GM21447 (cell line): ENCODE data around the gene ZNF316.
A peak's percentile ranks its signal among the peaks of the same experiment; 100 is the strongest.
"Not testable (repeated sequence)": the region's sequence is repeated elsewhere in the genome, so short reads cannot be mapped to it uniquely, and the experiment has no call there.

ENCODE experiments used
- ATAC-seq: cut with Tn5 transposase; IDR thresholded peaks from one replicate; pipeline ENCODE4 v1.9.1; 2021; ENCODE audit not compliant: unreplicated experiment

The ZNF316 gene

DNA sequence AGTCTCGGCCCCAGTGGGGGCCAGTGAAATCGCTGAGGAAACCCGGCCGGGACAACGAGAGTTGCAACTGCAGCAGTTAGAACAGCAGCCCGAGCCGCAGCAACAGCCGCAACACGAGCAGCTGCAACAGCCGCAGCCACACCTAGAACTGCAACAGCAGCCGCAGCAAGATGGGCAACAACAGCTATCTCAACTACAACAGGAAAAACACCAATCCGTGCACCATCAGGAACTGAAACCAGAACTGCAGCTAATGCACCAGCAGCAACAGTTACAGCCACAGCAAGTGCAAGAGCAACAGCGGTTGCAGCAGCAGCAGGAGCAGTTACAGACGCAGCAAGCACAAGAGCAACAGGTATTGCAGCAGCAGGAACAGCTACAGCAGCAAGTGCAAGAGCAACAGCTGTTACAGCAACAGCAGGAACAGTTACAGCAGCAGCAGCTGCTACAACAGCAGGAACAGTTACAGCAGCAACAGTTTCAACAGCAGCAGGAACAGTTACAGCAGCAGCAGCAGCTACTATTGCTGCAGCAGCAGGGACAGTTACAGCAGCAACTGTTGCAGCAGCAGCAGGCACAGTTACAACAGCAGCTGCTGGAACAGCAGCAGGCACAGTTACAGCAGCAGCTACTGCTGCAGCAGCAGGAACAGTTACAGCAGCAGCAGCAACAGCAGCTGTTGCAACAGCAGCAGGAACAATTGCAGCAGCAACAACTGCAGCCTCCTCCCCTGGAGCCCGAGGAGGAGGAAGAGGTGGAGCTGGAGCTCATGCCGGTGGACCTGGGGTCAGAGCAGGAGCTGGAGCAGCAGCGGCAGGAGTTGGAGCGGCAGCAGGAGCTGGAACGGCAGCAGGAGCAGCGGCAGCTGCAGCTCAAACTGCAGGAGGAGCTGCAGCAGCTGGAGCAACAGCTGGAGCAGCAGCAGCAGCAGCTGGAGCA is 15.7 kb upstream of the ZNF316 start:
- no peak for ATAC-seq

DNA sequence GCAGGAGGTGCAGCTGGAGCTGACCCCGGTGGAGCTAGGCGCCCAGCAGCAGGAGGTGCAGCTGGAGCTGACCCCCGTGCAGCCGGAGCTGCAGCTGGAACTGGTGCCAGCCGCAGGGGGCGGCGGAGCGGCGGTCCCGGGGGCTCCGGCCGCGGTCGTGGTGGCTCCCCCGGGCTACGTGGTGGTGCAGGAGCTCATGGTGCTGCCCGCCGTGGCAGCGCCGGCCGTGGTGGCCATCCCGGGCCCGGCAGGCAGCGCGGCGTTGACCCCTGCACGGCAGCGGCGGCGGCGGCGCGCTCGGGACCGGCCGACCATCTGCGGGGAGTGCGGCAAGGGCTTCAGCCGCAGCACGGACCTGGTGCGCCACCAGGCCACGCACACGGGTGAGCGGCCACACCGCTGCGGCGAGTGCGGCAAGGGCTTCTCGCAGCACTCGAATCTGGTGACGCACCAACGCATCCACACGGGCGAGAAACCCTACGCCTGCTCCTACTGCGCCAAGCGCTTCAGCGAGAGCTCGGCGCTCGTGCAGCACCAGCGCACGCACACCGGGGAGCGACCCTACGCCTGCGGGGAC is 14.9 kb upstream of the ZNF316 start:
- ATAC-seq = no peak

DNA sequence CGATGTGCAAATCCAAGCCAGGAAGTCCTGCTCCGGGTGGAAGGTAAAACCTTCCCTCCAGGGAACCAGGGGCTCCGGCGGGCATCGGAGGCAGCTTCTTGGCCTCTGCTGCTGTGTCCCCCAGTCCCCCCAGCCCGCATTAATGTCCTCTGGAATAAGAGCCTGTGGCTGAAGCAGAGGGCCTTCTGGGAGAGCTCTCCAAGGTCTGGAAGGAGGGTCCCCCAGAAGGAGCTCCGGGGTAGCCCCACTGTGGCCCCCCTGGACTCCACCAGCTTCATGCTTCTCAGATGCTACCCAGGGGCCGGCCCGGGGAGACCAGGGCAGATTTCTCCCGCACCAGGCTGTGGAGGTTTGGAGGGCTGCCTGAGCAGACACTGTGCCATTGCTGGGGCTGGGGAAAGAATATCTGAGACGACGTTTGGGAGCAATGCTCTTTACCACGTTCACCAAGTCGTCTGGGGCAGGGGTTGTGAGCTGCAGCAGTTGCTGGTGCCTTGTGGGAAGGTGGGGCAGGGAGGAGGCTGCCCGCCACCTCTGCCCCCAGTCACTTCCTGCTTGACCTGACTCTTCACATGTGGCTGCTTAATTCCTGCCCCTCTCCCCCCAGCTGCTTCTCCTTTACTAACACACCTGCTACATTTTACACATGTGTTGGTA is 13.4 kb upstream of the ZNF316 start:
- no peak for ATAC-seq

DNA sequence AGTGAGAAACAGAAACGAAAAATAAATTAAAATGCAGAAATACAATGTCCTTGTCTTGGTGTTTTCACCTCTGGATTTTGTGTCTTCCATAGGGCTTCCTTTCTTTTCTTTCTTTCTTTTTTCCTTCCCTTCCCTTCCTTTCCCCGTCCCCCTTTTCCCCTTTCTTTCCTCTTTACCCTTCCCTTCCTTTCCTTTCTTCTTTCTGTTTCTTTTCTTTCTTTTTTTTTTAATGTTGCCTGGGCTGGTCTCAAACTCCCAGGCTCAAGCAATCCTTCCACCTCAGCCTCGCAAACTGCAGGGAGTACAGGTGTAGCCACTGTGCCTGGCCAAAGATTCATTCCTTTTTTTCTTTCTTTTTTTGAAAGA is 12.9 kb upstream of the ZNF316 start:
- ATAC-seq = no peak

DNA sequence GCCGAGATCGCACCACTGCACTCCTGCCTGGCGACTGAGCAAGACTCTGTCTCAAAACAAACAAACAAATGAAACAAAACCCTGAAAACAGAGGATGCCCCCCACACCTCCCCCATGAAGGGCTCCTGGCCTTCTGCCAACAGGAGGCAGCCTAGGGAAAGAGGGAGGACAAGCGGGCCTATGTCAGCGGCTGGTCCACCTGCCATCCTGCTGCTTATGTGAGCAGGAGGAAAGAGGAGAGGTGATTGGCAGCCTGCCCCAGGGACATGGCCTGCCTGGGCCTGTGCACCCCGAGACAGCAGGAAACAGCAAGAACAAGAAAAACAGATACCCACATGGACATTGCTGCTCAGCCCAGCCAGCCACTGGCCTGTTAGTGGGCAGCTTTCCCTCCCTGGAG is 9.1 kb upstream of the ZNF316 start:
- ATAC-seq = no peak

DNA sequence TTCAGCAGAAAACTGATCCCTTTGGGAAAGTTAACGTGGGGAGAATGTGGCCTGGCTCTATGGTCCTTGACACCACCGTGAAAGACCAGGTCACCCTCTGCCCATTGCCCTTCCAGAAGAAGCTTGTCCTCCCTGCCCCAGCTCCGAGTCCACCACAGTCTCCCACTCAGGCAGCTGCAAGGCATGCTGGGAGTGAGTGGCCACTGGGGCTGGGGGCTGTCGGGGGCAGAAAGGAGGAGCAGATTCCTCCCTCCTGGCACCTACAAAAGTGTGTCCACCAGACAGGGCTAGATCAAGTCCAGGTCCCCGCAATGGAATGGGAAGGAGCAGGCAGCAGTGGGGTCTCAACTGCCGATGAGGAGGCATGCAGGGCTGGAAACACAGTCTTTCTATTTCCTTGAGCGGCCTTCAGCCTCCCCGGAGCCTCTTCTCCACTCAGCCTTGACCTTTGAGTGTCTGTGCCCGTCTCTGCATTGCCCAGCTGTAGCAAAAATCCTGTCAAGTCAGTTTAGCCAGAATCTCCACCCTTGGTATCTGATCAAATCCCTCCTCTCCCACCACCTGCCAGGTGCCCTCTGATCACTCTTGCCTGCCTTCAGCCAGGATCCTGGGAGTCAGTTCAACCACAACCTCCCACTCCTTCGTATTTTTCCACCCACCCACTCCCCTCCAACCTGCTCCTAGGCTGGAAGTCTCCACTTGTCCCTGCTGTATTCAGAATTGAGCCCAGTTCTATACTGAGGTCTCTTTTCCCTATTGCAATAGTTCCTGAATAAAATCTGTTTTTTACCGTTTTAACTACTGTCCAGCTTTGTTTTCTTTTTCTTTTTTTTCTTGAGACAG is 6.9 kb upstream of the ZNF316 start:
- no peak for ATAC-seq

DNA sequence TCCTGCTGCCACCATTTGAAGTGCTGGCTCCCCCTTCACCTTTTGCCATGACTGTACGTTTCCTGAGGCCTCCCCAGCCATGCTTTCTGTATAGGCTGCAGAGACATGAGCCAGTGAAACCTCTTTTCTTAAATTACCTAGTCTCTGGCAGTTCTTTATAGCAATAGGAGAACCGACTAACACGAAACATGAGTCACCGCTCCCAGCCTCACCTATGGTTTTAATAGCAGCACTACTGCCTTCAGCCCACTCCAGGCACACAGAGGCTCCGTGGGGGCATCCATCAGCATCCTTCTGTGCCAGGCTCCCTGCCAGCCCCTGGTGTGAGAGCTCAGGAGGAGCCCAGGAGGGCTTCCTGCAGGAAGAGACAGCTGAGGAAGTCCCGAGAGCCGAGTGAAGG is 5.5 kb upstream of the ZNF316 start:
- ATAC-seq = no peak

DNA sequence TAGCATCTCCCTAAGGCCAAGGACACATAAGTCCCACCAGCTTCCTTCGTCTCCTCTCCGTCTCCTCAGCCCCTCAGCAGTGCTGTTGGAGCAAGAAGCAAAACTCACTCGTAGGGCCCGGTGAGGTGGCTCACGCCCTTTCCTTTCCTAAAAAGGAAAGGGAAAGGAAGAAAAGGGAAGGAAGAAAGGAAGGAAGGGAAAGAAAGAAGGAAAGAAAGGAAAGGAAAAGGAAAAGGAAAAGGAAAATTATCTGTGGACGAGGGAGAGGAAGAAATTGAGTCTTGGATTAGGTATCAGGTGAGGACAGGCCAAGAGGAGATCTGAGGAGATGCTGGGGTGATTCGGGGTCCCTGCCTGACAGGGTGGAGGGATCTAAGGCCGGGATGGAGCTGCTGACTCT is 3.1 kb upstream of the ZNF316 start:
- ATAC-seq = no peak

DNA sequence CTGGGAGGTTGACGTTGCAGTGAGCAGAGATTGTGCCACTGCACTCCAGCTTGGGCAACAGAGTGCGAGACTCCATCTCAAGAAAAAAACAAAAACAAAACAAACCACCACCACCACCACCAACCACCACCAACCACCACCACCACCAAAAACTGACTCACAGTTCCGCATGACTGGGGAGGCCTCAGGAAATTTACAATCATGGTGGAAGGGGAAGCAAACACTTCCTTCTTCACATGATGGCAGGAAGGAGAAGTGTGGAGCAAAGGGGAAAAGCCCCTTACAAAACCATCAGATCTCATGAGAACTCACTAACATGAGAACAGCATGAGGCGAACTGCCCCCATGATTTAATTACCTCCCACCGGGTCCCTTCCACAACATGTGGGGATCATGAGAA is 2.1 kb upstream of the ZNF316 start:
- ATAC-seq = not testable (repeated sequence)

DNA sequence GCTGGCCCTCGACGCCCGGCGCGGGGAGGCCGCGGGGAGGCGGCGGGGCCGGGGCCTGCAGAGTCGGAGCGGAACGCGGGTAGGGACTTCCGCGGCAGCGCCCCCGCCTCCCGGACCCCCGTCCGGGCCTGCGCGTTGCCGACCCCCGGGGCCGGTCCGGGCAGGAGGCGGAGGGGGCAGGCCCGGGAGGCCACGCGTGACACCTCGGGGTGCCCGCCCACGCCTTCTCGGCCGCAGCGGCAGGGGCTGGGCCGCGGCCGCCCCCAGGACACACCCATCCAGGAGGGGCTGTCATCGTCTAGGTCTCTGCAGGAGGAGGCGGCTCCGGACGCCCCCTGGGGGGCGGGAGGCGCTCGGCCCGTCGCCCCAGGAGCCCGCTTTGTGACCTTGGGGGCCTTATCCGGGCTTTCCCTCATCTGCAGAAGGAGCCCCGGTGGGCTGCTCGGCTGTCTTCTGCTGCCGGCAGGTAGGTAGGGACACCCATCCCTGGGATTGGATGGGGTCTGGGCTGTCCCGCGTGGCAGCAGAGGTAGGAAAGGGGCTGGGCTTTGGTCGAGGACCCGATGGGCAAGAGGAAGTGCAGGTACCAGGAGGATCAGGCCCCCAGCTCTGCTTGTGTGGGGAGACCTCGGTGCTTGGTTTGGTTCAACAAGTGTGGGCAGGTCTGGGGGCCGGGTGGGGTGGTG is 569 bp downstream of the ZNF316 start:
- ATAC-seq = peak; percentile 72

DNA sequence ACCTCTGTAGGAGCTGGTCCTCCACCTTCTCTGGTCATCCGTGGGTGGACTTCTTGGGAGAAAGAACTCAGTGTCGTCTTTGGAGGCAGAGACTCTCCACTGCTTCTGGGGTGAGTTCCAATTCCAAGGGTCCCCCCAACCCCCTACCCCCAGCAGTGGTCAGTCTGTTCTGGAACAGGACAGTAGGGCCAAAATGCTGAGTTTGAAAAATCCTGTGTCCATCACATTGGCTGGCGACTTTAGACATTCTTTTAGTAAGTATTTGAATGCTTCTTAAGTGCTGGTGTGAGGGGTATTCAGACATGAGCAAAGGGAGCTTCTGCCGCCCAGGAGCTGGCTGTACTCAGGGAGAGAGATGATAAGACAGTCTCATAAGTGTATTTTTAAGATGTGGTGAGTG is 1.9 kb downstream of the ZNF316 start:
- ATAC-seq = no peak

DNA sequence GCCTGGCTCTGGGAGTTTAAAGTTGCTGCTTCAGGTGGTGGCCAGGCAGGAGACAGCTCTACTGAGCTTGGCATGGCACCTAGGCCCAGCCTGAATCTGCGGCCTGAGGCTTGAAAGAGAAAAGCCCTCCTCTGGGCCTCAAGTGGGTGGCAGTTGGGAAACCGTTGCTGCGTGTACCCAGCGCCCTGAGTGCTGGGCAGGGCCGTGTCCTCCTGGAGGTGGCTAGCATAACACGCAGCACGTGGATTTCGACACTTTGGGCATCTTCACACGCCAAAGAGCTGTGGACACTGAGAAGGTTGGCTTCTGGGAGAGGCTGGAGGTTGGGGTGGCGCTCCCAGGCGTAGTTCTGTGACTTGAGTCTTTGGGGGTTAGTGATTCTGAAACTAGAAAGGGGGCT is 2.5 kb downstream of the ZNF316 start:
- no peak for ATAC-seq

DNA sequence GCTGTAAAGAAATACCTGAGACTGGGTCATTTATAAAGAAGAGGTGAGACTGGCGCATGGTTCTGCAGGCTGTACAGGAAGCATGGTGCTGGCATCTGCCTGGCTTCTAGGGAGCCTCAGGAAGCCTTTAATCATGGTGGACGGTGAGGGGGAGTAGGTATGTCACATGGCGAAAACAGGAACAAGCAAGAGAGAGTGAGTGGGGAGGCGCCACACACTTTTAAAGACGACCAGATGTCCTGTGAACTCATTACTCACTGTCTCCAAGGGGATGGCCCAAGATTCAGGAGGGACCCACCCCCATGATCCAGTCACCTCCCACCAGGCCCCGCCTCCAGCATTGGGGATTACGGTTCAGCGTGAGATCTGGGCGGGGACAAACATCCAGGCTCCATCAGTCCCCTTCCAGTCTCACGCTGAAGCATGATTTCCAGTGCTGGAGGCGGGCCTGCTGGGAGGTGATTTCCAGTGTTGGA is 3.2 kb downstream of the ZNF316 start:
- no peak for ATAC-seq

DNA sequence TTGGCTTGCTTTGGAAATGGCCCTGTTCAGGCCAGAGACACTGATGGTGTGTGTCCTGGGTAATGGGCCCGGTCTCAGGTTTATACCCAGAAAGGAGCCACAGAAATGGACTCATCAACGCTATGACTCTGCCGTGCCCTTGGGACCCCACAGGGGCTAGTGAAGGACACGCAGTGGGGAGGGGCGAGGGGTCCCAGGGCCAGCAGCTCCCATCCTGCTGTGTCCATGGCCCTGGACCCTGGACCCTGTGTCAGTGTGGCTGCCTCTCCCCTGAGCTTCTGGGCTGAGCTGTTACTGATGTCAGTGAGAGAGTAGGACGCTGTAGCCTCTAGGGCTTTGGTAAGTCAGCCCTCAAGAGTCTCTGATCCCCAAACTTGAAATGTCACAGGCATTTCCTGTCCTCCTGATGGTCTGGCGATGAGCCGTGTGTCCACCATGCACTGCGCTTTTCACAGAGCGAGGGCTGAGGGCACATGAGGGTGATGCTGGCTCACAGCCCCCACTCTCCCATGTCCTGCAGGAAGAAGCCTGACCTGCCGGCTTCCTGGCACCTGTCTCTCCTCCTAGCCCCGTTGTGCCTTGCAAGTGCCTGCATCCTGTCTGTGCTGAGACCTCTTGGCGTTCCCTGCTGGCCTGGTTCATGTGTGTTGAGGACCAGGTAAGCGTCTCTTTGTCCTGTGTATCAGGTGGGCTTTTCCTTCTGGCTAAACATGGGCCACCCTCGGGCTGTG is 4.4 kb downstream of the ZNF316 start:
- ATAC-seq = no peak

DNA sequence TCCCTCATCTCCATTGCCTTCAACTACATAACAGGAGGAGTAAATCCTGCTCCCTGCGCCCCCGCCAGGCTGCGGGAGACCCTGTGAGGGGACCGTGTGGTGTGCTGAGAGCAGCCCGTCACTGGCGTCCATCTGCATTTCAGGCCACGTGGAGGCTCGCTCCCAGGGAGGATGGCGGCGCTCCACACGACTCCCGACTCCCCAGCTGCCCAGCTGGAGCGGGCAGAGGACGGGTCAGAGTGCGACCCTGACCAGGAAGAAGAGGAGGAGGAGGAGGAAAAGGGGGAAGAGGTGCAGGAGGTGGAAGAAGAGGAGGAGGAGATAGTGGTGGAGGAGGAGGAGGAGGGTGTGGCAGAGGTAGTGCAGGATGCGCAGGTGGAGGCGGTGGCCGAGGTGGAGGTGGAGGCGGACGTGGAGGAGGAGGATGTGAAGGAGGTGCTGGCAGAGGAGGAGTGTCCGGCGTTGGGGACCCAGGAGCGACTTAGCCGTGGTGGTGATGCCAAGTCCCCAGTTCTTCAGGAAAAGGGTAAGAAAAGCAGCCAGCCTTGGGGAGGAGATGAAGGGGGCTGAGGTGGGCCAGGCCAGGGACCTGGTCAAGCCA is 5.2 kb downstream of the ZNF316 start:
- no peak for ATAC-seq

DNA sequence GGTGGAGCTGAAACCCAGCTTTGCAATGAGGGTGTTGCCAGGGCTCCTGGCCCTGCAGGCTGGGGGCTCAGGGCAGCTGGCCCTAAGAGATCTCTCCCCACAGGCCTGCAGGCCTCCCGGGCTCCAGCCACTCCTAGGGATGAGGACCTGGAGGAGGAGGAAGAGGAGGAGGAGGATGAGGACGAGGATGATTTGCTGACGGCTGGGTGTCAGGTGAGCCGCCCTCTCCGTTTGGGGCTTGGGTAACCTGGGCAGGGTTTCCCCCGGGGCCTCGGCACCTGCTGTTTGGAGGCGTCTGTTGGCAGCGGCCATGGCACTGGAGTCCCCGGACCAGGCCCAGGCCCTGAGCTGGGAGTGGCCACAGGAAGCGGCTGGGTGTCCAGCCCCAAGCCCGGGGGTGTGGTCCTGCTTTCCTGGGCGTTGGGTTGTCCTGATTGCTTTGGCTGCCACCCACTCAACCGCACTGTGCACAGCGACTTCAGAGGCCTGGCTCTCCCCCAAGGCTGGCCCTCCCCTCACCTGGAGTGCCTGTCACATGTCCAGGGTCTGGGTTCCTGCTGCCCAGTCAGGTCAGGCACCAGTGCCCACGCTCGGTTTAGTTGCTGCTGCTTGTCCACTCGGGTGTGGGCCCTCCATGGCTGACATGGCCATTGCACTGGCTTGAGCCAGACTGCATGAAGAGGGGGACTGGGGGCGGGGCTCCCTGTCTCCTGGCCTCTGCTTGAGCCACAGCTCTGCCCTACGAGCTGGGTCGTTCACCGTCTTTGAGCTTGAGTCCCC is 5.9 kb downstream of the ZNF316 start:
- ATAC-seq = no peak

DNA sequence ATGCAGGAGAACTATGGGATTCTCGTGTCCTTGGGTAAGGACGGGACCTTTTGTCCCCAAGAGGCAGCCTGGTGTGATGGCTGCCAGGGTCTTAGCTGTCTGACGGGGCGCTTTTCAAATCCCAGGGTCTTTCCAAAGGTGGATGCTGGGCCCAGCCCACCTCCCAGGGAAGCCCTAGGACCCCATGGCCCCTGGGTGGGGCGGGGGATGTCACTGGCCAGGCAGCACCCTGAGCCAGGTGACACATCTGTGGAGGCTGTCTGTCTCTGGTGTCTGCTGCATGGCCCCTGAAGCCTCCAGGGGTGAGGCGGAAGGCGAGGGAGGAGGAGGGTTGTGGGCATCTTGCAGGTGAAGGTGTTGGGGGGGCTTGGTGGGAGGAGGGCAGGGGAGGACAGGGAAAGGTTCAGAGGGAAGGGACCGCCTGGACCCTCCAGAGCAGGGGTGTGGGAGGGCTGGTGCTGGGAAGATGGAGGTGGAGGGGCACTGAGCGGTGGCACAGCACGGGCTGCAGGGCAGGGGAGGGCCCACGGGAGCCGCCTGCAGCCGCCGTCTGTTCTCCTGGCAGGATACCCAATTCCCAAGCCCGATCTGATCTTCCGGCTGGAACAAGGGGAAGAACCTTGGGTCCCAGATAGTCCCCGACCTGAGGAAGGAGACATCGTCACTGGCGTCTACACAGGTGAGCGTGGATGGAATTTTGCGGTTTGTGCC is 7.0 kb downstream of the ZNF316 start:
- no peak for ATAC-seq

DNA sequence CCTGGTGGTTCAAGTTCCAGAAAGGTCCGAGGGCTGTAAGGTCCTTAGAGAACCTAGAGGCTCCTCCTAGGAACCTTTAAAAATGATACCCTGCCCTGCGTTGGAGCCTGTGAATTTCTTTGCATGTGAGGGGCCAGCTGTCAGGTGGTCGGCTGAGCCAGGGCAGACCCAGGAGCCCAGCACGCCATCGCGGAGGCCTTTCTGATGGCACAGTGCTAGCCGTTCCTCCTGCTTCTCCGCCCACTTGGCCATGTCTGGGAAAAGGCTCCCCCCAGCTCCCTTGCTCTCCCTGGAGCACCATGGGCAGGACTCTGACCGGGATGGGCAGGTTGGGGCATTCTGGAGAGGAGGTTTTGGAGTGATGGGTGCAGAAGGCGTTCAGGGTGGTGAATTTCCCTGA is 7.6 kb downstream of the ZNF316 start:
- no peak for ATAC-seq
